ENCODE results near the gene CYTH2. TPM values are rescaled to one million over a fixed set of nuclear protein-coding genes. Genes with fewer than 3 reads are reported as not detected.
A peak's percentile ranks its signal among the peaks of the same experiment; 100 is the strongest.

Gene CYTH2
- 21.6 TPM for polyA plus RNA-seq (2012; ENCODE audit: low read depth, missing spikeins)

GRCh38 chr19:48469289-48469881 lies at the start of gene CYTH2:
CYTH2 (plus strand) TSS chr19:48469369; CDS start chr19:48469508, 139 bp downstream.
- no peak for FAIRE-seq
- peak; percentile 71 for DNase-seq (ENCODE audit: insufficient read length, low spot score)
- TF ChIP-seq TAF1 (IDR thresholded peaks at IDR 0.05; ENCODE audit: low read depth, low read length): peak; percentile 87
- TF ChIP-seq POU2F2 (IDR thresholded peaks at IDR 0.05; ENCODE audit: low read depth, low read length): no peak
- TF ChIP-seq POLR2A (IDR thresholded peaks at IDR 0.05; ENCODE audit: low read depth, low read length): peak; percentile 59; the same call in 1 of the 2 replicates
- peak; percentile 80 for TF ChIP-seq POLR2AphosphoS5 (IDR thresholded peaks at IDR 0.05; ENCODE audit: low read depth, low read length)
- no peak for TF ChIP-seq SPI1 (IDR thresholded peaks at IDR 0.05; ENCODE audit: low read depth, low read length)
- TF ChIP-seq PAX5 (IDR thresholded peaks at IDR 0.05; ENCODE audit: insufficient read depth, low read length, severe bottlenecking): no peak

GRCh38 chr19:48421548-48421947 lies 47.6 kb upstream of the CYTH2 start:
- DNase-seq (ENCODE audit: insufficient read length, low spot score) (no peak), FAIRE-seq (no peak)
- TF ChIP-seq TAF1 (IDR thresholded peaks at IDR 0.05; ENCODE audit: low read depth, low read length) (no peak), PAX5 (IDR thresholded peaks at IDR 0.05; ENCODE audit: insufficient read depth, low read length, severe bottlenecking) (no peak), POU2F2 (IDR thresholded peaks at IDR 0.05; ENCODE audit: low read depth, low read length) (no peak), POLR2AphosphoS5 (IDR thresholded peaks at IDR 0.05; ENCODE audit: low read depth, low read length) (no peak), POLR2A (IDR thresholded peaks at IDR 0.05; ENCODE audit: low read depth, low read length) (no peak), SPI1 (IDR thresholded peaks at IDR 0.05; ENCODE audit: low read depth, low read length) (no peak)

GRCh38 chr19:48424694-48425219 lies 44.4 kb upstream of the CYTH2 start:
- TF ChIP-seq POLR2A (IDR thresholded peaks at IDR 0.05; ENCODE audit: low read depth, low read length) (no peak), TAF1 (IDR thresholded peaks at IDR 0.05; ENCODE audit: low read depth, low read length) (no peak), SPI1 (IDR thresholded peaks at IDR 0.05; ENCODE audit: low read depth, low read length) (peak; percentile 88)
- DNase-seq (ENCODE audit: insufficient read length, low spot score): no peak
- FAIRE-seq: no peak

GRCh38 chr19:48428670-48429069 lies 40.5 kb upstream of the CYTH2 start:
- FAIRE-seq (no peak), DNase-seq (ENCODE audit: insufficient read length, low spot score) (no peak)
- TF ChIP-seq POU2F2 (IDR thresholded peaks at IDR 0.05; ENCODE audit: low read depth, low read length) (no peak), TAF1 (IDR thresholded peaks at IDR 0.05; ENCODE audit: low read depth, low read length) (no peak), POLR2AphosphoS5 (IDR thresholded peaks at IDR 0.05; ENCODE audit: low read depth, low read length) (no peak), PAX5 (IDR thresholded peaks at IDR 0.05; ENCODE audit: insufficient read depth, low read length, severe bottlenecking) (no peak), SPI1 (IDR thresholded peaks at IDR 0.05; ENCODE audit: low read depth, low read length) (no peak), POLR2A (IDR thresholded peaks at IDR 0.05; ENCODE audit: low read depth, low read length) (no peak)

GRCh38 chr19:48433337-48433736 lies 35.8 kb upstream of the CYTH2 start:
- FAIRE-seq: no peak
- no peak for DNase-seq (ENCODE audit: insufficient read length, low spot score)
- no peak for TF ChIP-seq POLR2AphosphoS5 (IDR thresholded peaks at IDR 0.05; ENCODE audit: low read depth, low read length)
- no peak for TF ChIP-seq PAX5 (IDR thresholded peaks at IDR 0.05; ENCODE audit: insufficient read depth, low read length, severe bottlenecking)
- no peak for TF ChIP-seq POU2F2 (IDR thresholded peaks at IDR 0.05; ENCODE audit: low read depth, low read length)
- TF ChIP-seq SPI1 (IDR thresholded peaks at IDR 0.05; ENCODE audit: low read depth, low read length): no peak
- TF ChIP-seq POLR2A (IDR thresholded peaks at IDR 0.05; ENCODE audit: low read depth, low read length): no peak
- TF ChIP-seq TAF1 (IDR thresholded peaks at IDR 0.05; ENCODE audit: low read depth, low read length): no peak

- FAIRE-seq (no peak), DNase-seq (ENCODE audit: insufficient read length, low spot score) (no peak)
- no peak for TF ChIP-seq POLR2A (IDR thresholded peaks at IDR 0.05; ENCODE audit: low read depth, low read length)
- TF ChIP-seq POU2F2 (IDR thresholded peaks at IDR 0.05; ENCODE audit: low read depth, low read length): no peak
- TF ChIP-seq PAX5 (IDR thresholded peaks at IDR 0.05; ENCODE audit: insufficient read depth, low read length, severe bottlenecking): no peak
- TF ChIP-seq TAF1 (IDR thresholded peaks at IDR 0.05; ENCODE audit: low read depth, low read length): no peak
- TF ChIP-seq POLR2AphosphoS5 (IDR thresholded peaks at IDR 0.05; ENCODE audit: low read depth, low read length): no peak
- no peak for TF ChIP-seq SPI1 (IDR thresholded peaks at IDR 0.05; ENCODE audit: low read depth, low read length)
Observed at GRCh38 chr19:48436586-48436985, 32.6 kb upstream of the CYTH2 start.

- FAIRE-seq (no peak), DNase-seq (ENCODE audit: insufficient read length, low spot score) (no peak)
- TF ChIP-seq POU2F2 (IDR thresholded peaks at IDR 0.05; ENCODE audit: low read depth, low read length) (no peak), TAF1 (IDR thresholded peaks at IDR 0.05; ENCODE audit: low read depth, low read length) (no peak), PAX5 (IDR thresholded peaks at IDR 0.05; ENCODE audit: insufficient read depth, low read length, severe bottlenecking) (no peak), SPI1 (IDR thresholded peaks at IDR 0.05; ENCODE audit: low read depth, low read length) (no peak), POLR2AphosphoS5 (IDR thresholded peaks at IDR 0.05; ENCODE audit: low read depth, low read length) (no peak), POLR2A (IDR thresholded peaks at IDR 0.05; ENCODE audit: low read depth, low read length) (no peak)
Observed at GRCh38 chr19:48441360-48442050, 27.7 kb upstream of the CYTH2 start.

GRCh38 chr19:48442116-48443035 lies 26.8 kb upstream of the CYTH2 start:
- TF ChIP-seq TAF1 (IDR thresholded peaks at IDR 0.05; ENCODE audit: low read depth, low read length): no peak
- DNase-seq (ENCODE audit: insufficient read length, low spot score) (no peak), FAIRE-seq (no peak)

- TF ChIP-seq SPI1 (IDR thresholded peaks at IDR 0.05; ENCODE audit: low read depth, low read length): no peak
- no peak for TF ChIP-seq POLR2A (IDR thresholded peaks at IDR 0.05; ENCODE audit: low read depth, low read length)
- no peak for FAIRE-seq
- no peak for DNase-seq (ENCODE audit: insufficient read length, low spot score)
Observed at GRCh38 chr19:48443256-48443655, 25.9 kb upstream of the CYTH2 start.
